PFSK-1 (cell line): ENCODE measurements around the gene KRT39.

Experiments used
- POLR2AphosphoS5 ChIP-seq: IDR thresholded peaks from 2 replicates; pipeline ENCODE4 v1.6.1; 2012; ENCODE audit warnings: low read depth, mild to moderate bottlenecking, control low read depth, low read length, moderate library complexity
- REST ChIP-seq, 2 experiments: IDR thresholded peaks; 2 replicates each; pipeline versions ENCODE4 v1.6.1 to v1.8.0; 2011 to 2012; ENCODE audit warnings: low read depth in 2 of 2, low read length in 2 of 2, control low read depth in 1 of 2, inconsistent platforms in 1 of 2, mild to moderate bottlenecking in 1 of 2, moderate library complexity in 1 of 2; ENCODE audit not compliant: insufficient read depth in 1 of 2
- SIN3A ChIP-seq: IDR thresholded peaks from 2 replicates; pipeline ENCODE4 v1.6.1; 2012; ENCODE audit warnings: mild to moderate bottlenecking, low read length, moderate library complexity, borderline replicate concordance; ENCODE audit not compliant: insufficient read depth

DNA sequence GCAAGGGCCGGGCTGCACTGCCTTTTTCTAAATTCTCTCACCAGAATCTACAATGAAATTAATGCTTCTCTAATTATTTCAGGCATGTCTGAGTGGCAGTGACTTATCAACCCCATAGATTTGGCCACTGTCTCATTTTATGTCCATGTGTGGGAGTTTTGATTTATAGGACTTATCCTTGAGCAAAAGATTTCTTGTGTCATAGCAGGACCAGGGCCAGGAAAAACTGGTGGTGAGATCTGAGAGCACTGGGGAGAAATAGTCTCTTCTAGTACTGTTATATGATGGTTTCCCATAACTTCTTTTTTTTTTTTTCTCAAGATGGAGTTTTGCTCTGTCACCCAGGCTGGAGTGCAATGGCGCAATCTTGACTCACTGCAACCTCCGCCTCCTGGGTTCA lies 27.8 kb downstream of the KRT39 start:
- TF ChIP-seq REST (IDR thresholded peaks at IDR 0.05; ENCODE audit: insufficient read depth in 1 of 2, low read depth in 2 of 2, low read length in 2 of 2) (no peak), SIN3A (no peak), POLR2AphosphoS5 (no peak)
